Endothelial cell of umbilical vein (primary cell): ENCODE measurements around the gene RMI2. TPM values are rescaled to one million over a fixed set of nuclear protein-coding genes. Genes with fewer than 3 reads are reported as not detected.
A peak's percentile ranks its signal among the peaks of the same experiment; 100 is the strongest.

Experiments
- BruUV-seq: library from RNA; stranded (reverse); fragments of 400-500 nt; replicated peaks from 2 replicates; lab custom pipeline; 2021; lab: Mats Ljungman, UMichigan
- CTCF ChIA-PET: fragments of 300-600, 350-600 bp; sonication (Branson Sonifier 250); formaldehyde crosslinking; loops from one replicate; lab custom pipeline; 2021; ENCODE audit warnings: antibody characterized with exemption, inconsistent platforms; lab: Charles Lee
- POLR2A ChIA-PET: fragments of 300-600, 350-600 bp; sonication (Branson Sonifier 250); formaldehyde crosslinking; loops from one replicate; lab custom pipeline; 2021; ENCODE audit warnings: antibody characterized with exemption, inconsistent platforms; lab: Charles Lee
- DNase-seq: peaks from one replicate; pipeline ENCODE4 v3.0.0-alpha.2; 2011; ENCODE audit warnings: low read depth, low spot score
- FAIRE-seq: peaks from 2 replicates; lab custom pipeline; 2011; peaks lifted over from hg19 to GRCh38; lab: Jason Lieb, UNC
- H2AFZ ChIP-seq: 2 replicates; pipeline ENCODE4 v1.6.0; 2012; ENCODE audit warnings: low read depth, low read length, control low read depth, inconsistent platforms
- H3K27ac ChIP-seq: 2 replicates; pipeline ENCODE4 v1.5.1; 2011; ENCODE audit warnings: low read depth, mild to moderate bottlenecking, control low read depth, low read length, moderate library complexity; ENCODE audit not compliant: insufficient read depth
- H3K27me3 ChIP-seq, 2 experiments: 2 replicates each; pipeline versions ENCODE4 v1.6.0 to v1.6.1; 2011; ENCODE audit warnings: low read length in 2 of 2, mixed read lengths in 1 of 2; ENCODE audit not compliant: control insufficient read depth in 2 of 2, insufficient read depth in 2 of 2
- H3K36me3 ChIP-seq, 2 experiments: 2 replicates in 1 of 2; 3 replicates in 1 of 2; pipeline ENCODE4 v1.5.1; 2011; ENCODE audit warnings: low read length in 2 of 2, mild to moderate bottlenecking in 1 of 2, moderate library complexity in 1 of 2; ENCODE audit not compliant: control insufficient read depth in 2 of 2, insufficient read depth in 2 of 2; ENCODE audit errors: extremely low read depth in 1 of 2
- H3K4me1 ChIP-seq: 3 replicates; pipeline ENCODE4 v1.5.1; 2011; ENCODE audit warnings: mild to moderate bottlenecking, low read length; ENCODE audit not compliant: control insufficient read depth, insufficient read depth; ENCODE audit errors: extremely low read depth
- H3K4me2 ChIP-seq: 2 replicates; pipeline ENCODE4 v1.6.1; 2011; ENCODE audit warnings: low read length, control low read depth, mixed read lengths; ENCODE audit not compliant: insufficient read depth
- H3K4me3 ChIP-seq, 3 experiments: fragments of 200-600 bp in 1 of 3; sonication (generic), shearing (Covaris generic) in 1 of 3; replicated peaks in 1 of 3; 2 replicates each; pipeline ENCODE4 v1.5.1; 2011 to 2016; ENCODE audit warnings: control low read depth in 3 of 3, low read length in 3 of 3, mild to moderate bottlenecking in 2 of 3, inconsistent platforms in 1 of 3, low read depth in 1 of 3, moderate library complexity in 1 of 3; ENCODE audit not compliant: insufficient read depth in 1 of 3
- H3K79me2 ChIP-seq: 2 replicates; pipeline ENCODE4 v1.6.0; 2012; ENCODE audit warnings: low read length, inconsistent platforms; ENCODE audit not compliant: control insufficient read depth, insufficient read depth
- H3K9ac ChIP-seq: replicated peaks from 2 replicates; pipeline ENCODE3; 2011; ENCODE audit warnings: low read length, control low read depth; ENCODE audit not compliant: insufficient read depth; ENCODE audit errors: extremely low read depth
- H3K9me1 ChIP-seq: replicated peaks from 3 replicates; pipeline ENCODE4 v1.6.0; 2011; ENCODE audit warnings: mild to moderate bottlenecking, low read length; ENCODE audit not compliant: control insufficient read depth, insufficient read depth; ENCODE audit errors: extremely low read depth
- H3K9me3 ChIP-seq: replicated peaks from 2 replicates; pipeline ENCODE4 v1.5.1; 2012; ENCODE audit warnings: low read length, inconsistent platforms; ENCODE audit not compliant: control insufficient read depth, insufficient read depth
- H4K20me1 ChIP-seq: replicated peaks from 2 replicates; pipeline ENCODE3; 2011; ENCODE audit warnings: mild to moderate bottlenecking, low read length; ENCODE audit not compliant: control insufficient read depth, insufficient read depth; ENCODE audit errors: extremely low read depth
- EZH2 ChIP-seq: IDR thresholded peaks from 2 replicates; pipeline ENCODE4 v1.6.1; 2012; ENCODE audit warnings: borderline replicate concordance, low read depth, mild to moderate bottlenecking, moderate library complexity, low read length, inconsistent platforms; ENCODE audit not compliant: severe bottlenecking
- FOS ChIP-seq: IDR thresholded peaks from 2 replicates; pipeline ENCODE4 v1.6.1; 2011; ENCODE audit warnings: mild to moderate bottlenecking, low read length, moderate library complexity, borderline replicate concordance; ENCODE audit not compliant: insufficient read depth
- GATA2 ChIP-seq: IDR thresholded peaks from 2 replicates; pipeline ENCODE4 v1.7.0; 2011; ENCODE audit warnings: low read depth, mild to moderate bottlenecking, moderate library complexity, mixed read lengths, low read length; ENCODE audit not compliant: insufficient read length, insufficient read depth
- JUN ChIP-seq: IDR thresholded peaks from 2 replicates; pipeline ENCODE4 v1.6.1; 2011; ENCODE audit warnings: borderline replicate concordance, low read depth; ENCODE audit not compliant: insufficient read length, insufficient read depth
- MYC ChIP-seq: IDR thresholded peaks from one replicate; pipeline ENCODE4 v1.6.1; 2011; ENCODE audit warnings: mild to moderate bottlenecking, low read depth, low read length
- POLR2A ChIP-seq: IDR thresholded peaks from 2 replicates; pipeline ENCODE4 v1.6.1; 2012; ENCODE audit warnings: low read depth, mild to moderate bottlenecking, control low read depth, low read length
- POLR2AphosphoS5 ChIP-seq: IDR thresholded peaks from 2 replicates; pipeline ENCODE4 v1.6.1; 2012; ENCODE audit warnings: low read depth, mild to moderate bottlenecking, control low read depth, low read length, moderate library complexity; ENCODE audit not compliant: insufficient read depth
- dilution Hi-C: fragments of 300-500 bp; cut with MboI; formaldehyde crosslinking; loops from one replicate; pipeline ENCODE4 v1.15.0; 2019; ENCODE audit warnings: low sequenced_read_pairs; ENCODE audit not compliant: extremely low pct_ligation_motif_present
- intact Hi-C: fragments of 100-400 bp; cut with micrococcal nuclease; formaldehyde crosslinking; loops from one replicate; pipeline ENCODE4 v1.10.0; 2022
- polyA plus RNA-seq, 4 experiments: library from polyadenylated mRNA; depleted of rRNA in 3 of 4; stranded (reverse) in 3 of 4; unstranded in 1 of 4; fragments of >200 nt; gene quantifications; 2 replicates each; pipeline versions ENCODE4 v1.2.1 to v1.2.3, GENCODE V29; 2011 to 2012; ENCODE audit warnings: missing spikeins in 1 of 4
- total RNA-seq: library from RNA; stranded (reverse); gene quantifications from 2 replicates; pipeline ENCODE4 v1.2.3, GENCODE V29; 2021
- TF ChIP-seq, protein P1 (sequence below): IDR thresholded peaks from 2 replicates; pipeline ENCODE4 v1.6.1; 2011; ENCODE audit not compliant: insufficient read depth, insufficient read length
- TF ChIP-seq, protein P2 (sequence below), 2 donors: IDR thresholded peaks; 1 replicate in 1 of 2; 2 replicates in 1 of 2; pipeline ENCODE4 v1.5.1; 2011; ENCODE audit warnings: low read length in 2 of 2, mild to moderate bottlenecking in 2 of 2, moderate library complexity in 2 of 2, control low read depth in 1 of 2, inconsistent platforms in 1 of 2, low read depth in 1 of 2; ENCODE audit not compliant: insufficient read depth in 1 of 2; ENCODE audit errors: extremely low read depth in 1 of 2

Gene RMI2
- total and polyA plus RNA-seq, 2 donors (not counting 3 experiments of a cell fraction or from before 2014, with no cell fraction given) = 5.3 to 7.7 TPM

GRCh38 chr16:11303405-11304138, 41.7 kb upstream of the RMI2 start:
- peak overlapping the region; percentile 83 for H2AFZ ChIP-seq
- ChIA-PET CTCF (no interaction called here), POLR2A (no interaction called here)
- no peaks in the 10 kb centered on the region for H3K9me3 ChIP-seq
- no peaks in the 10 kb centered on the region for H3K9me1 ChIP-seq
- DNase-seq (peak; percentile 66), FAIRE-seq (peak; percentile 55)
- H3K4me2 ChIP-seq = no peak overlapping the region
- intact Hi-C loops (no loop called here), dilution Hi-C loops (no loop called here)
- H4K20me1 ChIP-seq = no peaks in the 10 kb centered on the region
- no peak overlapping the region for H3K27ac ChIP-seq
- BruUV-seq = no TSS peak
- no peaks in the 10 kb centered on the region for H3K36me3 ChIP-seq
- TF ChIP-seq POLR2AphosphoS5 = no peak
- H3K4me1 ChIP-seq = no peaks in the 10 kb centered on the region
- H3K4me3 ChIP-seq = no peak overlapping the region
- no peaks in the 10 kb centered on the region for H3K27me3 ChIP-seq
- no peaks in the 10 kb centered on the region for H3K79me2 ChIP-seq
- no peak overlapping the region for H3K9ac ChIP-seq

- ChIA-PET CTCF (no interaction called here), POLR2A (no interaction called here)
- H3K79me2 ChIP-seq = no peaks in the 10 kb centered on the region
- H3K27ac ChIP-seq = no peak overlapping the region
- no peaks in the 10 kb centered on the region for H4K20me1 ChIP-seq
- no peaks in the 10 kb centered on the region for H3K27me3 ChIP-seq
- H3K4me1 ChIP-seq = no peaks in the 10 kb centered on the region
- H3K9ac ChIP-seq = no peak overlapping the region
- no peak for TF ChIP-seq POLR2A
- TF ChIP-seq MYC = no peak
- no peak for TF ChIP-seq JUN
- TF ChIP-seq POLR2AphosphoS5 = no peak
- TF ChIP-seq FOS = no peak
- TF ChIP-seq, protein P1, sequence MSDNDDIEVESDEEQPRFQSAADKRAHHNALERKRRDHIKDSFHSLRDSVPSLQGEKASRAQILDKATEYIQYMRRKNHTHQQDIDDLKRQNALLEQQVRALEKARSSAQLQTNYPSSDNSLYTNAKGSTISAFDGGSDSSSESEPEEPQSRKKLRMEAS = no peak
- TF ChIP-seq, protein P2, sequence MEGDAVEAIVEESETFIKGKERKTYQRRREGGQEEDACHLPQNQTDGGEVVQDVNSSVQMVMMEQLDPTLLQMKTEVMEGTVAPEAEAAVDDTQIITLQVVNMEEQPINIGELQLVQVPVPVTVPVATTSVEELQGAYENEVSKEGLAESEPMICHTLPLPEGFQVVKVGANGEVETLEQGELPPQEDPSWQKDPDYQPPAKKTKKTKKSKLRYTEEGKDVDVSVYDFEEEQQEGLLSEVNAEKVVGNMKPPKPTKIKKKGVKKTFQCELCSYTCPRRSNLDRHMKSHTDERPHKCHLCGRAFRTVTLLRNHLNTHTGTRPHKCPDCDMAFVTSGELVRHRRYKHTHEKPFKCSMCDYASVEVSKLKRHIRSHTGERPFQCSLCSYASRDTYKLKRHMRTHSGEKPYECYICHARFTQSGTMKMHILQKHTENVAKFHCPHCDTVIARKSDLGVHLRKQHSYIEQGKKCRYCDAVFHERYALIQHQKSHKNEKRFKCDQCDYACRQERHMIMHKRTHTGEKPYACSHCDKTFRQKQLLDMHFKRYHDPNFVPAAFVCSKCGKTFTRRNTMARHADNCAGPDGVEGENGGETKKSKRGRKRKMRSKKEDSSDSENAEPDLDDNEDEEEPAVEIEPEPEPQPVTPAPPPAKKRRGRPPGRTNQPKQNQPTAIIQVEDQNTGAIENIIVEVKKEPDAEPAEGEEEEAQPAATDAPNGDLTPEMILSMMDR (IDR thresholded peaks at IDR 0.05; ENCODE audit: extremely low read depth in 1 of 2, insufficient read depth in 1 of 2, low read depth in 1 of 2, low read length in 2 of 2) = no peak
- no peak for TF ChIP-seq EZH2
- no peak for TF ChIP-seq GATA2
- H3K9me1 ChIP-seq = no peaks in the 10 kb centered on the region
- FAIRE-seq (no peak), DNase-seq (no peak)
- no peaks in the 10 kb centered on the region for H3K36me3 ChIP-seq
- H3K9me3 ChIP-seq = no peaks in the 10 kb centered on the region
- BruUV-seq = no TSS peak
- intact Hi-C loops (no loop called here), dilution Hi-C loops (no loop called here)
- H2AFZ ChIP-seq = no peak overlapping the region
- no peak overlapping the region for H3K4me3 ChIP-seq
- no peak overlapping the region for H3K4me2 ChIP-seq
Measured at GRCh38 chr16:11306381-11306780, 38.9 kb upstream of the RMI2 start.
